Epithelial cell of proximal tubule (primary cell): ENCODE results near the gene KLF6. TPM values are rescaled to one million over a fixed set of nuclear protein-coding genes. Genes with fewer than 3 reads are reported as not detected.

Experiments used
- DNase-seq: peaks from one replicate; pipeline ENCODE4 v3.0.0-alpha.2; 2011; ENCODE audit warnings: low read depth
- H3K4me3 ChIP-seq: 2 replicates; pipeline ENCODE4 v1.5.1; 2011; ENCODE audit warnings: low read depth, mild to moderate bottlenecking, low read length
- CTCF ChIP-seq: conservative IDR thresholded peaks from 2 replicates; pipeline ENCODE4 v1.5.1; 2012; ENCODE audit warnings: low read depth, mild to moderate bottlenecking, low read length
- total RNA-seq: library from RNA; depleted of rRNA; stranded (reverse); fragments of >200 nt; gene quantifications from 2 replicates; pipeline ENCODE4 v1.2.3, GENCODE V29; 2015

The KLF6 gene
- total RNA-seq, 1 donor from 2014 or later: 88.1 TPM

GRCh38 chr10:3829156-3830050, 44.4 kb upstream of the KLF6 start:
- TF ChIP-seq CTCF: no peak
- DNase-seq: no peak

GRCh38 chr10:3828404-3829155, 43.6 kb upstream of the KLF6 start:
- no peak for DNase-seq
- peak overlapping the region; percentile 42 for H3K4me3 ChIP-seq
- TF ChIP-seq CTCF: no peak

More at GRCh38 chr10:3829156-3830050, 44.4 kb upstream of the KLF6 start:
- H3K4me3 ChIP-seq: peak overlapping the region; percentile 42

GRCh38 chr10:3827768-3828403, 42.9 kb upstream of the KLF6 start:
- DNase-seq: no peak
- TF ChIP-seq CTCF: no peak
- no peak overlapping the region for H3K4me3 ChIP-seq

GRCh38 chr10:3827266-3827665, 42.3 kb upstream of the KLF6 start:
- H3K4me3 ChIP-seq: no peak overlapping the region
- TF ChIP-seq CTCF: no peak
- no peak for DNase-seq

- DNase-seq: no peak
- no peak overlapping the region for H3K4me3 ChIP-seq
- no peak for TF ChIP-seq CTCF
Measured at GRCh38 chr10:3825862-3826351, 40.9 kb upstream of the KLF6 start.

- peak; percentile 54 for DNase-seq
- H3K4me3 ChIP-seq: no peak overlapping the region
- TF ChIP-seq CTCF: no peak
Measured at GRCh38 chr10:3825244-3825643, 40.2 kb upstream of the KLF6 start.
